Measurements from ENCODE around the gene SLC13A3. TPM values are rescaled to one million over a fixed set of nuclear protein-coding genes. Genes with fewer than 3 reads are reported as not detected.

Gene SLC13A3
- total RNA-seq, 2 experiments from 2014 or later = not detected

GRCh38 chr20:46621492-46621891, 29.8 kb downstream of the SLC13A3 start:
- Mint-ChIP-seq H3K4me1 (ENCODE audit: low read depth) (no peaks in the 10 kb centered on the region), H3K27ac (no peak overlapping the region), H3K9me3 (peaks cover 11% of the 10 kb centered on the region), H3K27me3 (ENCODE audit: low read depth) (peaks cover 11% of the 10 kb centered on the region), H3K4me3 (no peak overlapping the region), H3K36me3 (ENCODE audit: low read depth) (no peaks in the 10 kb centered on the region)
- CTCF ChIA-PET = no interaction called here
- intact Hi-C loops (cut with micrococcal nuclease) = no loop called here
- DNase-seq = no peak

DNA sequence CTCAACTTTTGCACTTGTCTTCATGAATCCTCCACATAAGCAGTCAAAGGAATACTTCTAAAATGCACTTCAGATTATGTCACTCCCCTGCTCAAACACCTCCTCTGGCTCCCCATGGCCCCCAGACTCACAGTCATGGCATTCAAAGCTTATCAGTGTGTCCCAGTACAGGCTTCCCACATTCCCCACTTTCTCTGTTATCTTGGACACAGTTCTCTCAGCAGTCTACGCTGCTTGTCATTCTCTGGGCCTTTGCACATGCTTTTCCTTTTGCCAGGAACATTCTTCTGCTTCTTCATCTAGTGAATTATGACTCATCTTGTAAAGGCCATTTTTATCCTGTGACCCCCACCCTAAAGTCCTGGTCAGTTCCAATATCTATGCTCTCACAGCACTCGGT, 31.8 kb downstream of the SLC13A3 start:
- DNase-seq = no peak
- intact Hi-C loops (cut with micrococcal nuclease) = no loop called here
- H3K9me3 Mint-ChIP-seq = peaks cover 7% of the 10 kb centered on the region
- H3K4me3 Mint-ChIP-seq = no peak overlapping the region
- H3K27ac Mint-ChIP-seq = no peak overlapping the region
- peaks cover 13% of the 10 kb centered on the region for H3K27me3 Mint-ChIP-seq (ENCODE audit: low read depth)
- CTCF ChIA-PET = no interaction called here
- no peaks in the 10 kb centered on the region for H3K4me1 Mint-ChIP-seq (ENCODE audit: low read depth)
- no peaks in the 10 kb centered on the region for H3K36me3 Mint-ChIP-seq (ENCODE audit: low read depth)

DNA sequence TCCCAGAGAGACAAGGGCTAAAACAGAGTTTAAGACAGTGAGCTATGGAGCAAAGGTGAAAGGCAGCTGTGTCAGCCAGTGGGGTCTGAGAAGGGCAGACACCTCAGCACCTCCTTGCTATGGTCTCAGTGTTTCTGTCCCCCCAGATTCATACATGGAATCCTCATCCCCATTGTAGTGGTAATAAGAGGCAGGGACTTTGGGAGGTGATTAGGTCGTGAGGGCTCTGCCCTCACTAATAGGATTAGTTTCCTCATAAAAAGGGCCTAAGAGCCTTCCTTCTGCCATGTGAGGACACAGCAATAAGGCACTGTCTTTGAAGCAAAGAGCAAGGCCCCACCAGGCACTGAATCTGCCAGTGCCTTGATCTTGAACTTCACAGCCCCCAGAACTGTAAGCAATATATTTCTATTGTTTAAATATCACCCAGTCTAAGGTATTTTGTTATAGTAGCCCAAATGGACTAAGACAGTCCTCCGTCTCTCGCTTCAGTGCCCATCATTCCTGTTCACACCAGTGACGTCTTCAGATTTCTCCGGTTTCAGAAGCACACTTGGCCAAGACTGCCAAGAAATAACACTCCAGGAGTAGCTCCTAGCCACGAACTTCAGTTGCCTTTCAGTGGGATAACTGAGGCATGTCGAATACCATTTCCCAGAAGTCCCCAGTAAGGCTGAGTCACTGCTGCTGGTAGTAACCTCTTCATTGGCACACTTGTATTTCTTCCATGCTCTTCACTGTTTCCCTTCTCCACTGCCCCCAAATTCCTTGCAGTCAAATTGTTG, 32.8 kb downstream of the SLC13A3 start:
- CTCF ChIA-PET = no interaction called here
- Mint-ChIP-seq H3K36me3 (ENCODE audit: low read depth) (no peaks in the 10 kb centered on the region), H3K27ac (no peak overlapping the region), H3K27me3 (ENCODE audit: low read depth) (peaks cover 13% of the 10 kb centered on the region), H3K4me1 (ENCODE audit: low read depth) (no peaks in the 10 kb centered on the region), H3K9me3 (no peaks in the 10 kb centered on the region), H3K4me3 (no peak overlapping the region)
- intact Hi-C loops (cut with micrococcal nuclease) = no loop called here
- no peak for DNase-seq

DNA sequence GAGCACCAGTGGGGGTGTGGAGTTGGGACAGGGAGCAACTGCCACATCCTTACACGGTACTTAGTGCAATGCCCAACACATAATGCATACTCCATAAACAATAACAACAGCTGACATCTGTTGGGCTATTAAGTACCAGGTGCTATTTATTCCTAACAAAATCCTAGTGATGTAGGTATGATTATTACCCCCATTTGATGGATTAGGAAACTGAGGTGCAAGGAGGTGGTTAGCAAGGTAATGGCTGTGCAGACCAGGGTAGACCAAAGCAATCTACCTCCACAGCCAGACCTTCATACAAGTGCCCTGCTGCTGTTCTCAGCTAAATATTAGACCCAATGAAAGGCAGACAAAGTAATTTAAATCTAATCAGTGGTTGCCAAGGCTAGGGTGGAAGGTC, 36.8 kb downstream of the SLC13A3 start:
- no peak for DNase-seq
- H3K4me3 Mint-ChIP-seq = no peak overlapping the region
- H3K36me3 Mint-ChIP-seq (ENCODE audit: low read depth) = no peaks in the 10 kb centered on the region
- CTCF ChIA-PET = no interaction called here
- H3K9me3 Mint-ChIP-seq = no peaks in the 10 kb centered on the region
- H3K27ac Mint-ChIP-seq = no peak overlapping the region
- H3K27me3 Mint-ChIP-seq (ENCODE audit: low read depth) = peaks cover 15% of the 10 kb centered on the region
- intact Hi-C loops (cut with micrococcal nuclease) = no loop called here
- no peaks in the 10 kb centered on the region for H3K4me1 Mint-ChIP-seq (ENCODE audit: low read depth)

- DNase-seq = no peak
- intact Hi-C loops (cut with micrococcal nuclease) = no loop called here
- Mint-ChIP-seq H3K9me3 (no peaks in the 10 kb centered on the region), H3K4me3 (no peak overlapping the region), H3K27me3 (ENCODE audit: low read depth) (peaks cover 10% of the 10 kb centered on the region), H3K4me1 (ENCODE audit: low read depth) (no peaks in the 10 kb centered on the region), H3K27ac (no peak overlapping the region), H3K36me3 (ENCODE audit: low read depth) (no peaks in the 10 kb centered on the region)
- CTCF ChIA-PET = no interaction called here
Observed at GRCh38 chr20:46610145-46610544, 41.1 kb downstream of the SLC13A3 start.

- no peak for DNase-seq
- CTCF ChIA-PET = no interaction called here
- intact Hi-C loops (cut with micrococcal nuclease) = no loop called here
- Mint-ChIP-seq H3K9me3 (no peaks in the 10 kb centered on the region), H3K36me3 (ENCODE audit: low read depth) (no peaks in the 10 kb centered on the region), H3K4me1 (ENCODE audit: low read depth) (no peaks in the 10 kb centered on the region), H3K27me3 (ENCODE audit: low read depth) (peaks cover 6% of the 10 kb centered on the region), H3K4me3 (no peak overlapping the region), H3K27ac (no peak overlapping the region)
Observed at GRCh38 chr20:46609043-46609442, 42.2 kb downstream of the SLC13A3 start.

GRCh38 chr20:46607849-46608497, 43.3 kb downstream of the SLC13A3 start:
- Mint-ChIP-seq H3K36me3 (ENCODE audit: low read depth) (no peaks in the 10 kb centered on the region), H3K27ac (no peak overlapping the region), H3K4me3 (no peak overlapping the region), H3K9me3 (no peaks in the 10 kb centered on the region), H3K4me1 (ENCODE audit: low read depth) (no peaks in the 10 kb centered on the region), H3K27me3 (ENCODE audit: low read depth) (peaks cover 3% of the 10 kb centered on the region)
- DNase-seq = no peak
- CTCF ChIA-PET = no interaction called here
- intact Hi-C loops (cut with micrococcal nuclease) = no loop called here

DNA sequence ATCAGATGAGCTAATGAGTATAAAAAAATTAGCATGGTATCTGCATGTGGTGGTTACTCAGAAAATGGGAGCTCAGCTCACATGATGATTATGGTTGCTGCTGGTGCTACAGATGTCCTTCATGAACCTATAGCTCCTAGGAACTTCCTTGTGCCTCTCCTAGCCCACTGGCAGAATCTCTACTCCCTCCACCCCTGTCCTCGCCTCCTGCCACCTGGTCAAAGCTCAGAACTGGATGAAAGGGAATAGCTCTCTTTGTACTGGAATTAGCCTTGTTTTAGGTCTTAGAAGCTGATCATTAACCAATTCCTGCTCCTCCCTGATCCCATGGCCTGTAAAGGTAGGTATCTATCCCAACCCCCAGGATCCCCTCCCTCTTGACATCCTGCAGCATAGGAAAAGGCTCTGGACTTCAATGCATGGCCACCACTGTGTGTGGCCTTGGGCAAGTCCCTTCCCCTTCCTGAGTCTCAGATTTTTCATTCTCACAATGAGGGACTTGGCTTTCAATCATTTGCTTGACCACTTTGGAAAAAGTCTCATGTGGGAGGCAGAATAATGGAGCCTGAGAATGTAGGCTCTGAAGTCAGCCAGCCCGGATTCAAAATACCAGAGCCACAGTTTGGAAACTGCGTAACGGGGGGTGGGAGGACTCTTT, 43.9 kb downstream of the SLC13A3 start:
- no peak overlapping the region for H3K27ac Mint-ChIP-seq
- H3K36me3 Mint-ChIP-seq (ENCODE audit: low read depth) = no peaks in the 10 kb centered on the region
- H3K4me3 Mint-ChIP-seq = no peak overlapping the region
- H3K27me3 Mint-ChIP-seq (ENCODE audit: low read depth) = peaks cover 3% of the 10 kb centered on the region
- intact Hi-C loops (cut with micrococcal nuclease) = no loop called here
- H3K9me3 Mint-ChIP-seq = no peaks in the 10 kb centered on the region
- no peaks in the 10 kb centered on the region for H3K4me1 Mint-ChIP-seq (ENCODE audit: low read depth)
- no peak for DNase-seq
- CTCF ChIA-PET = no interaction called here

GRCh38 chr20:46606817-46607190, 44.5 kb downstream of the SLC13A3 start:
- intact Hi-C loops (cut with micrococcal nuclease) = no loop called here
- CTCF ChIA-PET = no interaction called here
- no peak overlapping the region for H3K4me3 Mint-ChIP-seq
- H3K4me1 Mint-ChIP-seq (ENCODE audit: low read depth) = no peaks in the 10 kb centered on the region
- peaks cover 3% of the 10 kb centered on the region for H3K27me3 Mint-ChIP-seq (ENCODE audit: low read depth)
- no peak overlapping the region for H3K27ac Mint-ChIP-seq
- no peak for DNase-seq
- no peaks in the 10 kb centered on the region for H3K9me3 Mint-ChIP-seq
- no peaks in the 10 kb centered on the region for H3K36me3 Mint-ChIP-seq (ENCODE audit: low read depth)

DNA sequence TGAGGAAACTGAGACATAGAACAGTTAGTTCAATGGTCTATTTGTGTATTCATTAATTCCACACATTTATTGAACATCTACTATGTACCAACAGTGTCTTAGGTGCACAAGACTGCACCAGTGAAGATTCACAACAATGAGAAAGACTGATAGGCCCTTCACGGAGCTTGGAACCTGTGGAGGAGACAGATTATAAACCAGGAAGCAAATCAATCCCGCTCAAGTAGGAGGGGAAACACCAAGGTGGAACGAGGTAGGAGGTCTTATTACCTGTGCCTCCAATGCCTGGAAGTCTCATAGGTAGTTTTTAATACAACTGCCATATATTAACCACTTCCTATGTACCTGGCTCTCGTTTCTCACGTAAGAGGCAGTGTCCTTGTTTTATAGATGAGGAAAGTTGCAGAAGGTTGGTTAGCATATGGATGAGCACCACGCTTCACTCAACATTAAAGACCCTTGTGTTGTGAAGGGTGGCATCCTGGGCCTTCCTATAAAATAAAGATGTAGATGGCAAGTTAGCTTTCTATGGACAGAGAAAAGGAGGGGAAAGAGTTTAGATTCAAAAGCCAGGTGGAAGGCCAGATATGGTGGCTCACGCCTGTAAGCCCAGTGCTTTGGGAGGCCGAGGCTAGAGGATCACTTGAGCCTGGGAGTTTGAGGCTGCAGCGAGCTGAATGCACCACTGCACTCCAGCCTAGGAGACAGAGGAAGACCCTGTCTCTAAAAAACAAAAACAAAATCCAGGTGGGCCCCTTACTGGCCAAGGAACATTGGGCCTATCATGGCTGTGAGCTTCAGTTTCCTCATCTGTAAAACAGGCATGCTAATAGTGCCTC, 45.1 kb downstream of the SLC13A3 start:
- no peak for DNase-seq
- H3K36me3 Mint-ChIP-seq (ENCODE audit: low read depth) = no peaks in the 10 kb centered on the region
- H3K27me3 Mint-ChIP-seq (ENCODE audit: low read depth) = peaks cover 3% of the 10 kb centered on the region
- H3K4me1 Mint-ChIP-seq (ENCODE audit: low read depth) = no peaks in the 10 kb centered on the region
- intact Hi-C loops (cut with micrococcal nuclease) = no loop called here
- no peak overlapping the region for H3K27ac Mint-ChIP-seq
- CTCF ChIA-PET = no interaction called here
- H3K4me3 Mint-ChIP-seq = no peak overlapping the region
- H3K9me3 Mint-ChIP-seq = no peaks in the 10 kb centered on the region

GRCh38 chr20:46605181-46605580, 46.1 kb downstream of the SLC13A3 start:
- intact Hi-C loops (cut with micrococcal nuclease) = no loop called here
- CTCF ChIA-PET = interaction anchor here (0.5 to 0.6 kb wide), 2 partner anchors 1403 to 1987 kb away, joined by 3 read pairs; no protein-coding TSS in a partner anchor
- H3K27ac Mint-ChIP-seq = no peak overlapping the region
- no peaks in the 10 kb centered on the region for H3K27me3 Mint-ChIP-seq (ENCODE audit: low read depth)
- H3K4me3 Mint-ChIP-seq = no peak overlapping the region
- H3K4me1 Mint-ChIP-seq (ENCODE audit: low read depth) = no peaks in the 10 kb centered on the region
- no peak for DNase-seq
- H3K9me3 Mint-ChIP-seq = no peaks in the 10 kb centered on the region
- no peaks in the 10 kb centered on the region for H3K36me3 Mint-ChIP-seq (ENCODE audit: low read depth)

- no peak overlapping the region for H3K27ac Mint-ChIP-seq
- no peaks in the 10 kb centered on the region for H3K36me3 Mint-ChIP-seq (ENCODE audit: low read depth)
- intact Hi-C loops (cut with micrococcal nuclease) = no loop called here
- CTCF ChIA-PET = interaction anchor here (0.5 to 0.6 kb wide), 2 partner anchors 1403 to 1987 kb away, joined by 3 read pairs; no protein-coding TSS in a partner anchor
- no peaks in the 10 kb centered on the region for H3K27me3 Mint-ChIP-seq (ENCODE audit: low read depth)
- DNase-seq = no peak
- no peak overlapping the region for H3K4me3 Mint-ChIP-seq
- H3K9me3 Mint-ChIP-seq = no peaks in the 10 kb centered on the region
- H3K4me1 Mint-ChIP-seq (ENCODE audit: low read depth) = no peaks in the 10 kb centered on the region
Observed at GRCh38 chr20:46604551-46605133, 46.6 kb downstream of the SLC13A3 start.

Data from activated naive CD4-positive, alpha-beta T cell treated with anti-CD3 and anti-CD28 coated beads for 36 hours (primary cell).